Activated T-cell treated with anti-CD3 and anti-CD28 coated beads for 24 hours (primary cell): Measurements from ENCODE around the gene MACROD1.

Experiments
- DNase-seq: peaks from one replicate; pipeline ENCODE4 v3.0.0-alpha.2; 2020; ENCODE audit warnings: low read depth

Gene MACROD1

GRCh38 chr11:64131683-64132190, 34.2 kb downstream of the MACROD1 start:
- no peak for DNase-seq

DNA sequence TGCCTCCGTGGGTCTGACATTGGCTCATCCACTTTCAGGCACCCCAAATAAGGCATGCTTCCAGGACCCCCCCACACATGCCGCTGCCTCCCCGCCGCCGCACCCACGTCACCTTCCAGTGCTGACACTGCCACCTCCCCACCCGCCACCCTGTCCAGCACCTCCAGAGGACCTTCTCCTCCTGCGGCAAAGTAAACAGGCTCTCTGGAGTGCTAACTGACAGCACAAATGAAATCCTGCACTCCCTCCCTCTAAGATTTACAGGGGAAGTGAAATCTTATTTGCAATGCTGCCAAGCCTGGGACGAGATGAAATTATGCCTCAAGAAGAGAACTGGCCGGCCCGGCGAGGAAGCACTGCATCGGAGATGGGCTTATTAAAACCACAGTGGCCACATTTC, 35.3 kb downstream of the MACROD1 start:
- no peak for DNase-seq

DNA sequence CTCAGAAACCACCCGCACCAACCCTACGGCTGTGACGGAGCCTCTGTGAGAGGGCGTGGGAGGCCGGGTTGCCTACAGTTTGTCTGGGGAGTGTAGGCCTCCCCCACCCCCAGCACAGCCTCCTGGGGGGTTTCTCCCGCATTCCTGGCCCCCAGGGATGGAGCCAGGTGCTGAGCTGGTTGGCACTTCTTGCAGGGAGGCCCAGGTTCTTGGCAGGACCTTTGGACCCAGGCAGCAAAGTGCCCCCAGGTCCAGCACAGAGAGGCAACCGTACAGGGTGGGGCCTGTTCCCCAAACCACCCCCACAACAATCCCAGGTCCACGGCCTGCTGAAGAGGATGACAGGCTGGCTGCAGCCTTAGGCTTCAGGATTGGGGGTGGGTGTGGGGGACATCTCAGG, 36.5 kb downstream of the MACROD1 start:
- no peak for DNase-seq

- no peak for DNase-seq
Measured at GRCh38 chr11:64128255-64129006, 37.5 kb downstream of the MACROD1 start.

GRCh38 chr11:64127267-64128072, 38.4 kb downstream of the MACROD1 start:
- DNase-seq = no peak

DNA sequence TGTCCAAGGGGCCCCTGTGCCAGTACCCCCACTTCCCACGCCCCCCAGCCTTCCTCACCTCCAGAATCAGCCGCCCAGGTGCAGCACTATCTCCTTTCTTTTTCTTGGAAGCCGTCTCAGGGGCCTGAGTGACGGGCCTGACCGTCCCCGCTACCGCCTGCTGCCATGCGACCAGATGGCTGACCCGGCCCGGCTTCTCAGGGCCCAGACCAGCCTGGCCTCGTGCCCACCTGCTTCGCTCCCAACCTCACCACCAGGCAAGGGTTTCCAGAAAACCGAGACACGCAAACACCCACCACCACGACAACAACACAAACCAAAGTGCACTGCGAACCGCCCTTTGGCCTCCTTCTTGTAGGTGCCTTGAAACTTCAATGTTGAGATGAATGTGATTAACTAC, 39.1 kb downstream of the MACROD1 start:
- DNase-seq = no peak

DNA sequence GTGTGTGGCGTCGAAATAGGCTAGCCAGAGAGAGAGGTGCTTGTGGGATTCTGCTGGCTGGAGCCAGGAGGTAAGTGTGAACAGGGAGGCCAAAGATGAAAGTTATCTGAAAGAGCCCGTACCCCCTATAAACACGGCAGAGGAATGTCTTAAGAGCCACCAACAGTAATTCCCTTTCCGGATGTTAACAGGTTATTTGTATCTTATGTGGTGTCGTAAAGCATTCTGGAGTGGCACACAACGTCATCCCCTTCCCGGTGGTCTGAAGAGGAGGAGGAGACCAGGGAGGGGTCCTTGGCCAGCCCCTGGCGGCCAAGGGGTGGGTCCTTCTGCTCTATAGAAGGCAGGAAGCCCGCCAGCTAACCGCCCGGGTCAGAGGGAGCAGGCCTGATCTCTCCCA, 39.5 kb downstream of the MACROD1 start:
- no peak for DNase-seq

GRCh38 chr11:64125676-64126075, 40.2 kb downstream of the MACROD1 start:
- no peak for DNase-seq

- DNase-seq = no peak
Measured at GRCh38 chr11:64124147-64124546, 41.8 kb downstream of the MACROD1 start.

GRCh38 chr11:64123679-64124078, 42.2 kb downstream of the MACROD1 start:
- no peak for DNase-seq

DNA sequence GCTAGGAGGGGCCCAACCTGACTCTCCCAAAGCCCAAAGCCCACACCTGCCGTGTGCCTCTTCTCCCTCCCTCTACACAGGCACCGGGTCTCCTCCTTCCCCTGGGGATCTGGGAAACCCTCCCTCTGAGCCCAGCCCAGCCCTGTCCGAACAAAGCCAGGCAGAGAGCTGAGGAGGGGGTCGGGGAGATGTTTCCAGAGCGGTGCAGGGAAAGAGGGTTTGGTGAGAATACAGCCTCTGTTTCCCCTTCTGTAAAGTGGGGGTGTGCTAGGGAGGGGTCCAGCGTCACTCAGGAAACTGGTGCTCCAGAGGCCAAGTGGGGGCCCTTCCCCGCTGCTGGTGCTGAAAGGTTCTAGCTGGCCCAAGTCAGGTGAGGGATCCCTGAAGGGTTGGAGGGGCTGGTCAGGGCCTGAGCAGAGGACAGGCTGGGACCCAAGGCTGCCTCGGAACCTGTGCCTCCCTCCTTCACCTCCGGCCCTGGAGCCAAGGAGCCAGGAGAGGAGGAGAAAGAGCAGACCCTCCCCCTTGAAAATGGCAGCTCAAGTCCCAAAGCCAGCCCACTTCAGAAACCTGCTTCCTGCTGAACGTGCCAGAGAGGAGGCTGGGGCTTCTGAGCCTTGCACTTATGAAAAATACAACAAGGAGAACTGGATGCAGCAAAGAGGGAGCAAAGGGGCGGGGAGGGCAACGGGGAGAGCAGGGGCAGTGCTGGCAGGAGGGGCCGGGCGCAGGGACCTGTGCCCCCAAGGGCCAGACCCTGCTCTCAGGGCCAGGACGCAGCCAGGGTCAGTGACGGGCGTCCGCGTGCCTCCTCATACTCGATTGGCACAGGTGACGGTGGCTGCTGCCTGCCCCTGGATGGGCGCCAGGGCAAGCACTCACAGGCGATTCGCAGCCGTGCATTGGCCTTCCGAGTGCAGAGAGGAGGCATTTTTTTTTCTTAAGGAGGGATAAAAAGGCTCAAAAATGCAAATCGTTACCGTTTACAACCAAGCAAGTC, 43.2 kb downstream of the MACROD1 start:
- no peak for DNase-seq

DNA sequence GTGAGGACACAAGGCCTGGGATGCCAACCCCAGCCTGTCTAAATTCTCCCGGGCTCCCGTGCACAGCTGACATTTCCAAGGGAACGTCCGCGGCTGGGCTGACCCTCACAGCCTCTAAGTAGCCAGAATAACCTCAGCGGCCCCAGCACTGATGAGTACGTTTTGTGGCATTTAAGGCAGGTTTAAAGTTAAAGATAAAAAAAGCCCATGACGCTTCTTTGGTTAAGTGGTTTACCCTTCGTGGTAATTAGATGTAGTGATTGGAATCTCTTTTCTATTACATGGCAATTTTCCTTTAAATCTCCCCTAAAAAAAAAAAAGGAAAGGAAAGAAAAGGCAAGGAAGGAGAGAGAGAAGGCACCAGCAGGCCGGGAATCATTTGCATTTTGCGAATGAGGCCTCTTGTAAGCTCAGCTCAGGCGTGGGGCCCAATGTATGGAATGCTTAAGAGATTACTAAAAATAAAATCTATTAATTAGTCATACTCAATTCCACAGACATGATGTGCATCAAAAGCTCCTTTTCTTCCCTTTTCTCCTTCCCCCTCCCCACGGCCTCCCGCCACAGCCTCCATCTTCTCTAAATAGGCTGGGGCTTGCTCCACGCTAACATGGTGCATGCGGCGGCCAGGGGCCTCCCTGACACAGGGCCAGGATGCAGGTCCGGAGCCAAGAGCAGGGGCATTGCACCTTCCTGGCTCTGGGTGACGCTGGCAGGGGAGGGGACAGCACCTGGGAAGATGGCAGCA, 44.1 kb downstream of the MACROD1 start:
- DNase-seq = no peak

DNA sequence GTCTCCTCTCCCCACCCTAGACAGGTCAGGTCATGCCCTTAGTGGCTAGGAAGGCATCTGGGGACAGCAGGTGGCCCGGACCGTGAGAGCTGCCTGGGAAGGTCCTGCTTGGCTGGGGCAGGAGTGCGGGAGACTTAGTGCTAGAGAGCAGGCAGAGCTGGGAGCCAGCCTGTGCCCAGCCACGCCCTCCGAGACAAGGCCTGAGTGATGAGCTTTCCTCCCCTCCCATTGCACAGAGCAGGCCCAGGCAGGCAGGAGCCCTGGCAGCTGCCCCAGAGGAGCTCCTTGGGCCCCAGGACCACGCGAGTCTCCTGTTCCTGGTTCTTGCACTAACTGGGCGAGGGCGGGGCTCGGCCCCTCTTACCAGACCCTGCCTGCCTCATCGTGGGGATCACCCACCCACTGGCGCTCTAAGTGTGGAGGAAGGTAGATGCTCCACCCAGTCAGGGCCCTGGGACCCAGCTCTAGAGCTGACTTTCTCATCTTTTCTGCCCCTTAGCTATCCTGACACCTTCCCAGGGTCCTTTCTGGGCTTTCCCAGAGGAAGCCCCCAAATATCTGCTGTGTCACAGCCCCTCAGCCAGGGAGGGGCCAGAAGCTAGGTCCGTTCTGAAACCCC, 44.9 kb downstream of the MACROD1 start:
- no peak for DNase-seq

DNA sequence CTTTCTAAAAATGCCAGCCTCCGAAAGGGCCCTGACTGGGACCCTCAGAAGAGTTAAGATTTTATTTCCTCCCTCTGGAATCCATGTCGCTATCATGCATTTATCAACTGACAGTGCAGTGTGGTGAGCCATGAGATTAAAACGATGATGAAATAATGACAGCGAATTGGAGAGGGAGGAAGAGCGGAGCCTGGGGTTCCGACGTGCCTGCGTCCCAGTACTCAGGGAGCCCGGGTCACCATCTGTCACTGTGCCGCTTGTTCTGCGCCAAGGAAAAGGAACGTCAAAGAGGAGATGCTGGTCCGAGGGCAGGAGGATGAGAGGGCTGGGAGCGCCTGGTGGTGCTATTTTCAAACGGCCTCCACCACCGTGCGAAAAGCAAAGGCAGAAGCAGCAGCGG, 46.2 kb downstream of the MACROD1 start:
- no peak for DNase-seq

DNA sequence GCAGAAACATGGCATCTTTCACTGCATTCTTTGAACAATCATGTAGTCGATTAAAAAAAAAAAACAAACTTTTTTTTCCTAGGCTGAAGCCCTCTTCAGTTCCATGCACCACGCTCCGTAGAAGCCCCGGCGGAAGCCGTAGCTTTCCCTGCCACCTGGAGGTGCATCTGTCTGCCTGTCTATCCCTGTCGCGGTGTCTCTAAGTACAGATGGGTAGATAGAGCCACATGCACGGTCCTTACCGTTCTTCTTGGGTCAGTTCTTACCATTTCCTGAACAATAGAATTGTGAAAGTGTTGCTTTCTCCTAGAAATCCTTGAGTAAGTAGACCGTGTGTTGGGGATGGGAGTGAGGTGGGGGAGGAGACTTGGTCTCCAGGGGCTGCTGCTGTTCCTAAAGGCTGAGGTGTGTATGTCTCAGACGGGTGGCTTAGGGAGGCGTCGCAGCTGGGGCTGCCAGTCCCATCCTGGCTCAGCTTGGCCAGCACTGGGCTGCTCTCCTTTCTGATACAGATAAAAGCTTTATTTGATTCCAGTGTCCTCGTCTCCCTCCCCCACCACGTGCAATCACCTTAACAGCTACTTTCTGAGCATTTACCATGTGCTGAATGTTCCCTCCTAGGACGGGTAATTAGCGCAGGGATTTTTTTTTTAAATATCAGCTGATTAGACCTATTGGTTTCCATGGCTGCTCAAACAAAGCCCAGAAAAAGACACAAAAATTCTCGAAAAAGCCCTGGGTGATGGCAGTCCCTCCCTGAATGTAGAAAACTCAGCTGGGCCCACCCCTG, 46.8 kb downstream of the MACROD1 start:
- no peak for DNase-seq

DNA sequence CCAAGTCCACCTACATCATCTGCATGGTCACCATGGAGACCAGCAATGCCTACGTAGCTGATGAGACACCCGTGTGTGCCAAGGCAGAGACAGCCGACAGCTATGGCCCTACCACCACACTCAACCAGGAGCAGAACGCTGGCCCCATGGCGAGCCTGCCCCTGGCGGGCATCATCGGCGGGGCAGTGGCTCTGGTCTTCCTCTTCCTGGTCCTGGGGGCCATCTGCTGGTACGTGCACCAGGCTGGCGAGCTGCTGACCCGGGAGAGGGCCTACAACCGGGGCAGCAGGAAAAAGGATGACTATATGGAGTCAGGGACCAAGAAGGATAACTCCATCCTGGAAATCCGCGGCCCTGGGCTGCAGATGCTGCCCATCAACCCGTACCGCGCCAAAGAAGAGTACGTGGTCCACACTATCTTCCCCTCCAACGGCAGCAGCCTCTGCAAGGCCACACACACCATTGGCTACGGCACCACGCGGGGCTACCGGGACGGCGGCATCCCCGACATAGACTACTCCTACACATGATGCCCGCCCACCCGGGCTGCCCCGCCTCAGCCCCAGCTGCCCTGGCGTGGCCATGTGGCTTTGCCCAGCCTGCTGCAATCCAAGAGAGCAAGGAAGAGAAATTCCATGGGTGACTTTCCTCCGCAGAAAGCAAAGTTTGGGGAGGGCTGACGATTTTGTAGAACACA, 48.0 kb downstream of the MACROD1 start:
- no peak for DNase-seq

DNA sequence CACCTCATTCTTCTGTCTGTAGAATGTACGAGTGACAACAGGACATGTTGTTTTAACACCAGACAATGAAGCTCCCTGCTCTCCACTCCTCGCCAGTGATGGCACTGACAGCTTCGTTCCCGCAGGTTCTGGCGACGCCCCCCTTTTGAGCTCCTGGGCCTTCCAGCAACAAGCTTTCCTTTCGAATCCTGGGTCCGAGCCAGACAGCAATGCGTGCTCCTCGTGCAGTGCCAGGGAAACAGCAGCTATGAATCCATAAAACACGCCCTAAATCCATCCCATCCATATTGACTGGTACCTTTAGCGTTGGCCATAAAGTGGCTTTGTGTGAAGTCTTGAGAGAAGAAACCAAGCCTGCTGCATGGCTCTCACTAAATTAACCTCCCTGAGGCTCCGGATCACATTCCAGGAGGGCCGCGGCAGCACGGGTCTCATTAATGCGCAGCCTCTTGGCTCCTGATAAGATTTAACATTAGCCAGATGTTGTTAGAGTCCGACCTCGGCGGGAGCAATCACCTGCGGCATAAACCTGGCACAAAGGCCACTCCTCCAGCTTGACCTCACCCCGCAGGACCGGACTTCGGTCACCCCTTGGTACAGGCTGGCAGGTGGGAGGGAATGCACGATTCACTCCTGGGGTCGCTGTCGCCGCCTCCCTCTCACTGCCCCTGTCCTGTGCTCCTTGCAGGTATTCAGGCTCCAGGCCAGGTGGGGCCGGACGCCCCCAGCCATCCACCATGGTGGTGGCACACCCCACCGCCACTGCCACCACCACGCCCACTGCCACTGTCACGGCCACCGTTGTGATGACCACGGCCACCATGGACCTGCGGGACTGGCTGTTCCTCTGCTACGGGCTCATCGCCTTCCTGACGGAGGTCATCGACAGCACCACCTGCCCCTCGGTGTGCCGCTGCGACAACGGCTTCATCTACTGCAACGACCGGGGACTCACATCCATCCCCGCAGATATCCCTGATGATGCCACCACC, 50.1 kb downstream of the MACROD1 start:
- no peak for DNase-seq

DNA sequence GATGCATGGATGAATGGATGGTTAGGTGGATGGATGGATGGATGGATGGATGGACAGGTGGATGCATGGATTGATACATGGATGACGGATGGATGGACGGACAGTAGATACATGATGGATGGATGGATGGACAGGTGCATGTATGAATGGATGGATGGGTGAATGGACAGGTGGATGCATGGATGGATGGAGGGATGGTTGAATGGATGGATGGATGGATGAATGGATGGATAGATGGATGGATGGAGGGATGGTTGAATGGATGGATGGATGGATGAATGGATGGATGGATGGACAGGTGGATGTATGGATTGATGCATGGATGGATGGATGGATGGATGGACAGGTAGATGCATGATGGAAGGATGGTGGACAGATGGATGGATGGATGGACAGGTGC, 51.7 kb downstream of the MACROD1 start:
- no peak for DNase-seq
